D721Med (cell line): Measurements from ENCODE around the gene CHST10.

Experiments used
- DNase-seq: peaks from one replicate; pipeline ENCODE4 v3.0.0; 2011; ENCODE audit warnings: low spot score; ENCODE audit not compliant: insufficient read length
- FAIRE-seq: peaks from 2 replicates; lab custom pipeline; 2011; peaks lifted over from hg19 to GRCh38; lab: Jason Lieb, UNC
- TF ChIP-seq, protein P1 (sequence below): IDR thresholded peaks from 2 replicates; pipeline ENCODE4 v1.5.1; 2012; ENCODE audit warnings: mild to moderate bottlenecking, control low read depth; ENCODE audit not compliant: insufficient read depth; ENCODE audit errors: missing control alignments

CHST10 gene

DNA sequence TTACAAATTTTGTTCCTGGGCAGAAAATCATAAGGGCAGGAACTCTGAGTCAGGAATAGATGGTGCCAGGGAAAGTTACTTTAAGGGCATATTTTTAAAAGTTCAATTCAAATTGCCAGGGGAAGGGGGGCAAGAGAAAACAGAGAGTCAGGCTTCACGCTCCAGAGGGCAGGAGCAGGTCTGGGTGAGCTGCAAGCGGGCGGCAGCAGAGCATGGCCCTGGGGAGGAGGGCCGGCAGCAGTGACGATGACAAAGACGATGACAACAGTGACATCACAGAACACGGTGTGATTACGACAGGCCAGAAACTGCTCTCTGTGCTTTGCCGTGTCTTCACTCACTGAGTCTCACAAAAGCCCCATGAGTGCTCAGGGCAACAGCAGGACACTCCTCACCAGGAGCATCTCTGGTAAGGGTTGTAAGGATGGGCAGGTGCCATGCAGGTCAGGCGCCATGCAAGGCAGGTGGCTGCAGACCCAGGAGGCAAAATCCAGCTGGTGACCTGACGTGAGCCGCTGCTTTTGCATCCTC is 23.3 kb downstream of the CHST10 start:
- no peak for DNase-seq
- TF ChIP-seq, protein P1, sequence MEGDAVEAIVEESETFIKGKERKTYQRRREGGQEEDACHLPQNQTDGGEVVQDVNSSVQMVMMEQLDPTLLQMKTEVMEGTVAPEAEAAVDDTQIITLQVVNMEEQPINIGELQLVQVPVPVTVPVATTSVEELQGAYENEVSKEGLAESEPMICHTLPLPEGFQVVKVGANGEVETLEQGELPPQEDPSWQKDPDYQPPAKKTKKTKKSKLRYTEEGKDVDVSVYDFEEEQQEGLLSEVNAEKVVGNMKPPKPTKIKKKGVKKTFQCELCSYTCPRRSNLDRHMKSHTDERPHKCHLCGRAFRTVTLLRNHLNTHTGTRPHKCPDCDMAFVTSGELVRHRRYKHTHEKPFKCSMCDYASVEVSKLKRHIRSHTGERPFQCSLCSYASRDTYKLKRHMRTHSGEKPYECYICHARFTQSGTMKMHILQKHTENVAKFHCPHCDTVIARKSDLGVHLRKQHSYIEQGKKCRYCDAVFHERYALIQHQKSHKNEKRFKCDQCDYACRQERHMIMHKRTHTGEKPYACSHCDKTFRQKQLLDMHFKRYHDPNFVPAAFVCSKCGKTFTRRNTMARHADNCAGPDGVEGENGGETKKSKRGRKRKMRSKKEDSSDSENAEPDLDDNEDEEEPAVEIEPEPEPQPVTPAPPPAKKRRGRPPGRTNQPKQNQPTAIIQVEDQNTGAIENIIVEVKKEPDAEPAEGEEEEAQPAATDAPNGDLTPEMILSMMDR = no peak
- no peak for FAIRE-seq

DNA sequence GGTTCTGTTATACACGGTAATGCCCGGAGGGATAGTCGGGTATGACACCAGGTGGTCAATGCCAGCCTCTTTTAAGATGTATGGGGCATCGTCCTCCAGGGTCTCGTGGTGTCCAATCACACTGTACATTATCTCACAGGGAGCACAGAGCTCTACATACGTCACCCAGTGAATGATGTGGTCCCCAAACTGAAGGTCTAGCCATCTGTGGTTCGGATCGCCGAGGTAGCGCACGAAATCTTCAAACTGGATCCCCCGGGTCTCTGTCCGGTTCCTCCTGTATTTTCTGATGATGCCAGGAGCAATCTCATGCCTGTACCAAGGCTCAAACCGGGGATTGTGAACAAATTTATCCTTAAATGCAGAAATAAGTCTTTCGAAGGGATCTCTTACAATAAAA is 24.1 kb downstream of the CHST10 start:
- FAIRE-seq = no peak

DNA sequence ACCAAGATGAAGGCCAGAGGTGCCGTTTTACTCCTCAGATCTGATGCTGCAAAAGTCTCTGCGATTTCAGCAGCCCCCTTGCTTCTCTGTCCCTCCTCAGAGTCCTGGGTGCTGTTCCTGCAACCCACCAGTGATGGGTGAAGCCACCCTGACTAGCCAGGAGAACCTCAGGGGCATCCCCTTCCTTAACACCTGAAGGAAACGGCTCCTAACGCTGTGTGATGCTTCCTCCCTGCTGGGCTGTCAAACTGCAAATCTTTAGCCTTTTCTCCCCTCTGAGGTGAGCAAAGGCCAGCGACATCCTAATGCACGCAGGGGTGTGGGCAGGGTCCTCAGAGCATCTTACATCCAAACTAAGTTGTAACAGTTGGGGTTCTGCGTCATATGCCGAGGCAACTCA is 24.8 kb downstream of the CHST10 start:
- TF ChIP-seq, protein P1 = no peak
- DNase-seq = no peak
- no peak for FAIRE-seq

More for the DNA sequence above, 24.1 kb downstream of the CHST10 start:
- TF ChIP-seq, protein P1 = no peak
- DNase-seq = no peak

DNA sequence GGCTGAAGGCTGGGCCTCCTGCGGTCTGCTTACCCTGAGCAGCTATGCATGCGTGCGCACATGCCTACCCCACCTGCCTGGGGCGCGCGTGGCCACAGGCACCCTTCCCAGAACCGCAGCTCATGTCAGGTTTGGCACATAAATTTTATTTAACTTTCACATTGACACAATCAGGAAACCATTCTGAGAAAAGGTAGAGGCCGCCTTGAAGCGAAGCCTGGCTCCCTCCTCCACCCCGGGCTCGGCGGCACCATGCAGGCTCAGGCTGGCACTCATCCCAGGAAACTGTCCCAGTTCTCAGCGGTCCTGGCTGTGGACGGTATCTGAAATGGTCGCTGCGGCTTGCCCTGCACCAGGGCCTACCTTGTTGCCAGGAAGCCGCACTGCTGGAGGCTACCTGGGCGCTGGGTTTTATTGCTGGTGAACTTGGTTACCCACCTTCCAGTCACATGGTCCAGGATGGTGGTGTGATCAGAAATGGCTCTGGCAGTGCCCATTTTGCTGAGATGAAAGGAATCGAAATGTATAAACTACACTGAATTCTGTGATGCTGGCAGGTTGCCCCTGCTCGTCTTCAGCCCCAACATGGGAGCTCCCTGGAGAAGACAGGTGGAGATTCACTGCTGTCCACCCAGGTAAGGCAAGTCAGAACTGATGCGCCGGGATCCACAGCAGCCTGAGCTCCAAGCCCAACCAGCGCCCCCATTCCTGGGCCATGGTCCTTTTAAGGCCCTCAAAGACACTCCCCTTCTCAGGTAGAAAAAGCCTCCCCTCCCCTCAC is 25.5 kb downstream of the CHST10 start:
- FAIRE-seq (no peak), DNase-seq (no peak)
- TF ChIP-seq, protein P1 = no peak

DNA sequence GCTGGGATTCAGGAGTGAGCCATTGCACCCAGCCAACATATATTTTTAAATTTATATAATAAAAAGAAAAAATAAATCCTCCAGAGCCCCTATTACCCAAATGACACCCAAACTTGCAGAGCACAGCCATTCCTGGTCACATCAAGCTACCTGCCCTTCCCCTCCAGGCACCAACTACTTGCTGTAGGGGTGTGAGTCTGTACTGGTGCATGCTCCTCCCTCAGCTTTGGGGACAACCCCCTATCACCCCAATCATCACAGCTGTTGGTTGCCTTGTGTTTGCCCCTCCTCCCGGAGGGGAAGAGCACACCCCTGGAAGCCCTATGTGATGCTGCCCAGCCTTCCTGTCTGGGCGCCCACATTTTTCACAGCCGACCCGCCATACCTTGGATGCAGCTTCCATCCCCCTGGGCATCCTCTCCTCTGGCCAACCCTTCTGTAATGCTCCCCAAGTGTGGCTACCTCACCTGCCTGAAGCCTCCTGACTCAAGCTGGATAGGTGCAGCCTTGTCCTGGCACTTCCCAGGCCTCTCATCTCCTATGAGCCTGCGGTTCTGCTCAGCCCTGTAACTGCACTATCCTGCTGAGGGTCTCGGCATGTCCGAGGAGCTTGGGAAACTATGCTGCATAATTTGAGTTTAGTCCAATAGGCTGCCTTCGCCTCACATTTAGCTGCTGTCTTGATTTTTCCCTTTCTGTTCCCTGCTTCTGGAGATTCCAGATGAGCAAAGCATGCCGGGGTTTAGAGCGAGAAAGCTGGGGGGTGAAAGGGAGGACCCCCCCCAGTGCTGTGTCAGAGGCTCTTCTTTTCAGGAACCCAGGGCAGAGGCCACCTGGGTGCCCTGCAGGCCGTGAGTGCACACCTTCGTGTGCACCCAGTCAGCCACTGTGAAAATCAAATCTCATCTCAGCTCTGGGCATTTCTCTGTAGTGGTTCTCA is 27.2 kb downstream of the CHST10 start:
- no peak for DNase-seq
- FAIRE-seq = no peak
- TF ChIP-seq, protein P1 = no peak

DNA sequence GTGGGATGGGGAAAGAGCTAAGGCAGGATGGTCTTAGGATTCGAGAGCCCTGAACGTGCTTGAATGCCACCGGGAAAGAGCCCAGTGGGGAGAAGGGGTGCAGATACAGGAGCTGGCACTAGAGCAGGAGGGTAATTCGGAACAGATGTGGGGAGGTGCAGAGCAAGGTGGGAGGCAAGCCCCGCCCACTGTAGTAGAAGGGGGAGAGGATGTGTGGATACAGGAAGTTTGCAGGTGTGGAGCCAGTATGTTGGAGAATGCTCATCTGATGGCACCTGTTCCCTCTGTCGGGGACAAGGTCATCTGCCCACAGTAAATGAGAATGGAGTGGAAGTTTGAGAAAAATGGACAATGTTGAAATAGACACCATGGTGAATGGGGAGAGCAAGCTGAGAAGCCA is 28.8 kb downstream of the CHST10 start:
- DNase-seq (no peak), FAIRE-seq (no peak)
- TF ChIP-seq, protein P1 = no peak
